ENCODE results near the gene YES1. TPM values are rescaled to one million over a fixed set of nuclear protein-coding genes. Genes with fewer than 3 reads are reported as not detected.

The YES1 gene
- total and polyA plus RNA-seq, 2 of the 8 experiments (the other 6 are each of a cell fraction or from before 2014, with no cell fraction given), result 14.8 to 94.3 TPM

DNA sequence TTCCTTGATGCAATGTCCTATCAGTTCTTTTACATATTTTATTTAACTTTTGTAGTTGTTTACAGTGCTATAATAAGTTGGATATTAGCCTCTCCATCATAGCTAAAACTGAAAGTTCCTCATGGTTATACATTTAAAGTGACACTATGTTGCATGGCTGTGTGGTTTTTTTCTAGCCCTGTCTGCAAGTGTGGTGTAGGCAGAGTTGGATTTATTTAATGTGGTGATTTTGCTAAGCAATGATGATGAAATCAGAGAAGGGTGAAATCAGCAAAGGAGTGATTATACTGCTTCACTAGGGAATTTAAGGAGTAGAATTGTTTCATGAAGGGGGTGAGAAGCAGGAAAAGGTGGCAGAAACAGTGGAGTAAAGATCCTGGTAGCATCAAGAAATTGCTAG lies 81.3 kb downstream of the YES1 start:
- CTCF ChIA-PET (ENCODE audit: partially characterized antibody), result interaction anchor here (0.7 to 3.3 kb wide), 6 partner anchors 9 to 100 kb away, joined by 3 to 16 read pairs (median 4); no protein-coding TSS in a partner anchor
- H3K27ac ChIP-seq (ENCODE audit: low read depth, low read length), result no peak overlapping the region
- H3K9me3 ChIP-seq (ENCODE audit: insufficient read depth in 2 of 2, low read depth in 1 of 2, low read length in 1 of 2), result no peaks in the 10 kb centered on the region
- no peak overlapping the region for H3K4ac ChIP-seq (replicated peaks; ENCODE audit: insufficient read length, low read depth, low read length)
- no peak overlapping the region for H2BK15ac ChIP-seq (ENCODE audit: low read length)
- H3K56ac ChIP-seq (replicated peaks; ENCODE audit: insufficient read length, low read depth, low read length), result no peak overlapping the region
- FAIRE-seq (no peak), DNase-seq (ENCODE audit: low read depth in 1 of 2, low spot score in 2 of 2) (no peak)
- no peak overlapping the region for H2BK5ac ChIP-seq (ENCODE audit: low read depth, low read length)
- no peak overlapping the region for H4K91ac ChIP-seq (replicated peaks; ENCODE audit: insufficient read length, low read length)
- no peak overlapping the region for H3K23ac ChIP-seq (ENCODE audit: insufficient read length)
- H3K18ac ChIP-seq (ENCODE audit: extremely low read depth, low read length), result no peak overlapping the region
- no peak overlapping the region for H3K14ac ChIP-seq (ENCODE audit: insufficient read length)
- no peak overlapping the region for H3K4me3 ChIP-seq (ENCODE audit: extremely low read depth in 1 of 4, insufficient read depth in 2 of 4, low read depth in 3 of 4, low read length in 4 of 4)
- H3K9ac ChIP-seq (replicated peaks in 1 of 4; ENCODE audit: extremely low read depth in 1 of 4, low read depth in 3 of 4, low read length in 3 of 4), result no peak overlapping the region
- H3K23me2 ChIP-seq (ENCODE audit: low read depth, low read length), result no peaks in the 10 kb centered on the region
- H3K36me3 ChIP-seq (ENCODE audit: control insufficient read depth in 2 of 4, insufficient read depth in 4 of 4, low read length in 3 of 4), result peaks cover 0 to 12% (median 3%) of the 10 kb centered on the region in 4 experiments; a peak in 2 of 8 replicates
- H2AFZ ChIP-seq (ENCODE audit: low read length), result no peak overlapping the region
- no peak overlapping the region for H2BK20ac ChIP-seq (ENCODE audit: low read length)
- no peak overlapping the region for H3K4me2 ChIP-seq (ENCODE audit: insufficient read depth in 1 of 2, low read depth in 2 of 2, low read length in 2 of 2)
- H2BK12ac ChIP-seq (ENCODE audit: low read depth, low read length), result no peak overlapping the region
- no peak overlapping the region for H2AK5ac ChIP-seq (ENCODE audit: low read depth, low read length)
- no peaks in the 10 kb centered on the region for H3K27me3 ChIP-seq (replicated peaks in 1 of 4; ENCODE audit: control insufficient read depth in 3 of 4, extremely low read depth in 1 of 4, insufficient read depth in 3 of 4, low read length in 3 of 4)
- no peak overlapping the region for H4K5ac ChIP-seq (ENCODE audit: insufficient read length, low read depth, low read length)
- no peaks in the 10 kb centered on the region for H4K20me1 ChIP-seq (replicated peaks in 1 of 2; ENCODE audit: control insufficient read depth in 1 of 2, insufficient read depth in 2 of 2, low read length in 2 of 2)
- no peak overlapping the region for H4K8ac ChIP-seq (ENCODE audit: extremely low read depth, insufficient read depth, low read length)
- POLR2A ChIA-PET (ENCODE audit: partially characterized antibody), result no interaction called here
- no peaks in the 10 kb centered on the region for H3K79me2 ChIP-seq (ENCODE audit: control insufficient read depth in 1 of 2, insufficient read depth in 2 of 2, low read length in 2 of 2)
- H3K4me1 ChIP-seq (replicated peaks in 1 of 4; ENCODE audit: control insufficient read depth in 3 of 4, insufficient read depth in 4 of 4, low read length in 3 of 4), result no peaks in the 10 kb centered on the region
- H3K79me1 ChIP-seq (ENCODE audit: low read depth, low read length), result no peaks in the 10 kb centered on the region
- no peak overlapping the region for H2BK120ac ChIP-seq (replicated peaks; ENCODE audit: low read depth, low read length)
- no peak for TF ChIP-seq EP300 (IDR thresholded peaks at IDR 0.05; ENCODE audit: borderline replicate concordance in 1 of 2, low read depth in 2 of 2, low read length in 2 of 2)
- TF ChIP-seq YY1 (IDR thresholded peaks at IDR 0.05; ENCODE audit: low read depth, low read length), result no peak
- TF ChIP-seq RBBP5 (IDR thresholded peaks at IDR 0.05; ENCODE audit: borderline replicate concordance, low read depth, low read length), result no peak
- no peak for TF ChIP-seq CTCF (IDR thresholded peaks at IDR 0.05; ENCODE audit: control extremely low read depth in 1 of 3, insufficient read depth in 1 of 3, low read depth in 1 of 3, low read length in 3 of 3)
- TF ChIP-seq NANOG (IDR thresholded peaks at IDR 0.05; ENCODE audit: insufficient read depth, low read depth, low read length, poor library complexity, severe bottlenecking), result no peak
- no peak for TF ChIP-seq CREB1 (IDR thresholded peaks at IDR 0.05)
- no peak for TF ChIP-seq SP2 (IDR thresholded peaks at IDR 0.05; ENCODE audit: low read length)
- TF ChIP-seq TBP (IDR thresholded peaks at IDR 0.05; ENCODE audit: low read depth, low read length), result no peak
- TF ChIP-seq CTBP2 (IDR thresholded peaks at IDR 0.05; ENCODE audit: borderline replicate concordance, insufficient read depth, insufficient read length, low read length), result no peak
- TF ChIP-seq HDAC2 (IDR thresholded peaks at IDR 0.05; ENCODE audit: borderline replicate concordance in 1 of 2, low read depth in 2 of 2, low read length in 2 of 2), result no peak
- no peak for TF ChIP-seq HDAC6 (IDR thresholded peaks at IDR 0.05; ENCODE audit: low read depth, low read length)
- TF ChIP-seq BCL11A (IDR thresholded peaks at IDR 0.05; ENCODE audit: low read depth in 2 of 2, low read length in 2 of 2), result no peak
